Measurements from ENCODE around the gene KCNQ5.
A peak's percentile ranks its signal among the peaks of the same experiment; 100 is the strongest.

The KCNQ5 gene

DNA sequence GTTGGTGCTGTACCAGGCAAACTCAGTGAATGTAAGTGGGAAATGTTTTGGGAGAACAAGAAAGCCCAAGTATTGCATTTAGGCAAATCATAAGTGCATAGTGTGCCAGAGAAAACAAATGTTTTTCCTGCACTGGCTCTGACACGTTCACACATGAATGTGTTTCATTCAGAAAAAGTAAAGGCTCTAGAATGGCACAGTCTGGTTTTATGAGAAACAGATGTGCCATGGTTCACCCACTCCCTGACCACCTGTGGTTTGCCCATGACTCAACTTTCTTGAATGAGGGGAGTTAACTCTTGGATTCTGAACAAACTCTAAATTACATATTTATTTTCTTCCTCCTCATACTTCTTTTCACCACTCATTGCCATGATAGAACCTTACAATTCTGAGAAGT, 126.9 kb downstream of the KCNQ5 start:
- peak; percentile 38 to 41 for DNase-seq

- DNase-seq: no peak
These were observed 133.9 kb downstream of the KCNQ5 start for GRCh38 chr6:72755752-72756151.

- no peak for DNase-seq
These were observed 135.2 kb downstream of the KCNQ5 start for GRCh38 chr6:72757048-72757447.

DNA sequence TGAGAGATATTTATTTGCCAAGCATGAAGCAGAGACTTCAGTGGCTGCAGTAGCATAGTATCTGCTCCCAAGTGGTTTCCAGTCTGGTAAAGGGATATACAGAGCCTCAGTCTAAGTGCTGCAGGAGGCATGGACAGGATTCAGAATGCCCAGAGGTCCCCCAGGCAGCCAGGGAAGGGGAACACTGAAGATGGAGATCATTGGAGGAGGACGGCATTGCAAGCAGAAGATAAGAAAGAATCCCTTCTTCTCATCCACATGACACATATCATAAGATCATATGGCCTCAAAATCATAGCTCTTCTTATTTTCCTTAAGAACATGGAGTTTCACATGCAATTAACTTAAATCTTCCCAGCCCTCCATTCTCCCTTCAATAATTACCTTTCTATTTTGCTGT, 136.1 kb downstream of the KCNQ5 start:
- no peak for DNase-seq

GRCh38 chr6:72758901-72759300, 137.0 kb downstream of the KCNQ5 start:
- DNase-seq: no peak

GRCh38 chr6:72760114-72760793, 138.4 kb downstream of the KCNQ5 start:
- no peak for DNase-seq

- DNase-seq: no peak
These were observed 139.9 kb downstream of the KCNQ5 start for GRCh38 chr6:72761761-72762160.

GRCh38 chr6:72769459-72770125, 147.7 kb downstream of the KCNQ5 start:
- no peak for DNase-seq

DNA sequence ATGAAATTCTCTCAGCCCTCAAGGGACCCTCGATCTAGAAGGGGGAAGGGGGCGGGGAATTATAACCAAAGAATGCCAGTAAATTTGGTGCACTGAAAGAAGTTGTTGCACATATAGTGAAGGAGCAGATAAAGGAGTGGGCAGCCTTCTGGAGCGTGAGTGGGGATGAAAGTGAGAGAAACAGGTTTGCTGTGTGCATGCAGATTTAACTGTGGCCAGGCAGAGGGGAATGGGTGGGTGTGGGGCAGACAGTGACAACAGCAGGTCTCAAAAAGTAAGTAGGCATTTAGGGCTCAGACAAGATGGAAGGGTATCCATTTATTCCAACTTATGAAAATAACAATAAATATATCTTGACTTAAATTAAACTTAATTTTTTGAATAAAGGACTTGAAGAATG, 149.1 kb downstream of the KCNQ5 start:
- DNase-seq: no peak

DNA sequence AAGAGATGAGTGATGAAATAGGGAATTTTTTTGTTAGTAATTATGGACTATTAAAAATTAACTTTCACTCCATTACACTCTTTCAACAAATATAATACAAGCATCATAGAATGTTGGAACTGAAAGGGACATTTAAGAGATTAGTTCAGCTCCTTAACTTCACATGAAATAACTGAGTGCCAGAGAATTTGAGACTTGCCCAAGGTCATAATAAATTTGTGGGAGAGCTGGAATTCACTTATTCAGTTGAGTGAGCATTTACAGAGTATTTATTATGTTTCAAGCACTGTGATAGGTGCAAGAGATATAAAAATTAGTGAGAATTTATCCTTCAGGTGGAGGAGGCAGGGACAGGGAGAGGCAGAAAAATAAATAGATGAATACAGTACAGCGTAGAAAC, 154.6 kb downstream of the KCNQ5 start:
- DNase-seq: no peak

DNA sequence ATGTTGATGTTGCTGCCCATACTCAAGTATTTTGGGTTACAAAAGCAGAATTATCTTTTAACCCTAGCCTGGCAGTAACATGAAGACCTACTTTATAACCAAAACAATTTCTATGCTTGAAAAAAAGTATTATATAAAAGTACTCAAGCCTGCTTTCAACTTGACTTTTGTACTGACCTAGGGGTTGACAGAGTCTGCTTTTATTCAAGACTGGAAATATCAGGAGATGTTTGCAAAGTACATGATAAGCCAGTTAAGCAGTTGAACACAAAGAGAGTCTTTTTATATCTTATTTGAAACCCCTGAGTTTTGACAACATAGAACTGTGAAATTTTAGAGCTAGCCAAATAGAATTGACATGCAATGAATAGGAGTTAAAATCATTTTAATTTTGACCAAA, 159.8 kb downstream of the KCNQ5 start:
- no peak for DNase-seq

DNA sequence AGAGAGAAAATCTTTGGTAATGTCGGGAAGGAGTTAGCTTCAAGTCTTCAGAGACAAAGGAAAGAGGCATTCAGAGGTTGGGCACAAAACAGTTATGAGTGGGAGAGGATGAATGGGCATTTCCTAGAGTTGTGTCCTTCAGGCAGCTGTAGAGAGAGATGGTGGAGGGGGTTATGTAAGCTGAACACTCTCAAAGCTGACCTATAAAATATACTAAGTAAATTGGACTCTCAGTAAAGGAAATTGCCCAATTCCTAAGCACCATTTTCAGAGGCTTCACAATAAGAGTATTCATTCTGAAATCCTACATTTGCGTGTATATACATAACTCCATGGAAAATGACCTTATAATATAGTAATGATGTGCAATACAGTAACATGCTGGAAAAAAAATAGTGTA, 161.2 kb downstream of the KCNQ5 start:
- DNase-seq: no peak

GRCh38 chr6:72783666-72784065, 161.8 kb downstream of the KCNQ5 start:
- no peak for DNase-seq

- DNase-seq: no peak
These were observed 162.2 kb downstream of the KCNQ5 start for GRCh38 chr6:72784071-72784470.

GRCh38 chr6:72784581-72784980, 162.7 kb downstream of the KCNQ5 start:
- no peak for DNase-seq

GRCh38 chr6:72787391-72788031, 165.6 kb downstream of the KCNQ5 start:
- DNase-seq: no peak

DNA sequence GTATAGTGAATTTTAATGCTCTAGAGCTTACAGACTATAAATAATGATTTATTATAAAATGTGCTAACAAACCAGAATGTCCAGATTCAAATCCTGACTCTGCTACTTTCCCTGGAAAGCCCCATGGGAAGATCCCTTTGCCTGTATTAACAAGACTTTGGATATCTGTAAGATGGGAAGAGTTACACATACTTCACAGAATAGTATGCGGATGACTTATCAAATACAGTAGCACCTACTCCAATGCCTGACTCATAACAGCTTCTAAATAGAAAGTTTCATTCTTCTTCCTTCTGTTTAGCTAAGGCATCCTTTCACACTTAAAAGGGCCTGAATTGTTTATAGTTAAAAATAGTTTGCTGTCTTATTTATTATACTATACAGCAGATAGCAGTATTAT, 166.3 kb downstream of the KCNQ5 start:
- no peak for DNase-seq

- no peak for DNase-seq
These were observed 167.3 kb downstream of the KCNQ5 start for GRCh38 chr6:72789145-72789544.

DNA sequence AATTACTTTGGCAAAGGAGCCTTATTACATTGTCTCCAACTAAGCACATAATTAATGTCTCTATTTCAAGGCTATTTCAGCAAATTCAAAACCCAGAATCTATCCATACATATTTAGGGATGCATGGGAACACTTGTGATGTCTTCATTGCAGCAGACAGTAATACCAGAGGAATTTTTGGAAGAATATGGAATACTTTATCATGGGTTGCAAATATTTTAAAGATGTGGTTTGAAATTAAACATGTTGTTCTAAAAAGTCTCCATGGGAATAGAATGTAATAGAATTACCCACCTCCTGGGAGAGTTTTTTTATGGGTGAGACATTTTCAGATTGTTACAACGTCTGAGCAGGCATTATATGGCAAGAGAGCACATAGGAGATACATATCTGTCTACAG, 170.8 kb downstream of the KCNQ5 start:
- no peak for DNase-seq

DNA sequence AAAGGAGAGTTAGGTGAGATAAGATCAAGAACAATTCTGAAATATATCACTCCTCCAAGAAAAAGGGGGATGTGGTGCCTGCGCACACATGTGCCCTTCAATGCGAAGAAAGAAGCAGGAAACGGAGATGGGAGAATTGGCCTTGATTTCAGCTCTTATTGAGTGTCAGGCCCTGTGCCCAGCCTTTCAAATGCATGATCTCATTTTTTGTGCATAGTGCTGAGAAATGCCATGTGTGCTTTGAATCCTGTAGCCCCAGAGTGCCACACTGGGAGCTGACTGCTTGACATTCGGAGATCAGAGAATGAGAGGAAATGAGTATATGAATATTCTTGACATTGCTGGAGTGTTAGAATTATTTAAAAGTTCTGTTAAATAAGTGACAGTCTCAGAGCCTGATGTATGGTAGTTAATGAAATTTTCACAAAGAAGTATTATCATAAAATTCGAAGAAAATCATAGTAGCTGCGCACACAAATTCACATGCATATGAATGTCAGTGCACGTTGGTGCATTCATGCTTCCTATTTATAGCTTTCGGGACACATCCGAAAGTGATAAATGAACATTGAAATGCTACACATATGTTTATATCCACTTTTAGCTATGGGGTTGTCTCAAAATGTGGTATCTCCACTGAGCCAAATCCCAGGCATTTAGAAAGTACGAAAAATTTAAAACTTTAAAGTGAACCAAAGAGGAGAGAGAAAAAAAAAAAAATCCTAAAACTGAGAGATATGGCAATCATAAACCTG, 172.0 kb downstream of the KCNQ5 start:
- DNase-seq: no peak

DNA sequence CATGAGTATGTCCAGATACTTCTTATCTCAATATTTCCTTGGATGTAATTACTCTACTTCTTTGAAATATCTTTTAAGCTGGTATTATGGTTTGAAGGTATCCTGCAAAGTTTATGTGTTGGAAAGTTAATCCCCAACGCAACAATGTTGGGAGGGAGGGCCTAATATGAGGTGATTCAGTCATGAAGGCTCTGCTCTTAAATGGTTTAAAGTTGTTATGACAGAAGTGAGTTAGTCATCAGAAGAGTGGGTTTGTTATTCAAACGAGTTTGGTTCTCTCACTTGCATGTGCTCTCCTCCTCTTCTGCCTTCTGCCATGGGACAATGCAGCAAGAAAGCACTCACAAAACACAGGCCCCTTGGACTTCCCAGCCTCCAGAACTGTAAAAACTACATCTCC, 176.3 kb downstream of the KCNQ5 start:
- DNase-seq: no peak

DNA sequence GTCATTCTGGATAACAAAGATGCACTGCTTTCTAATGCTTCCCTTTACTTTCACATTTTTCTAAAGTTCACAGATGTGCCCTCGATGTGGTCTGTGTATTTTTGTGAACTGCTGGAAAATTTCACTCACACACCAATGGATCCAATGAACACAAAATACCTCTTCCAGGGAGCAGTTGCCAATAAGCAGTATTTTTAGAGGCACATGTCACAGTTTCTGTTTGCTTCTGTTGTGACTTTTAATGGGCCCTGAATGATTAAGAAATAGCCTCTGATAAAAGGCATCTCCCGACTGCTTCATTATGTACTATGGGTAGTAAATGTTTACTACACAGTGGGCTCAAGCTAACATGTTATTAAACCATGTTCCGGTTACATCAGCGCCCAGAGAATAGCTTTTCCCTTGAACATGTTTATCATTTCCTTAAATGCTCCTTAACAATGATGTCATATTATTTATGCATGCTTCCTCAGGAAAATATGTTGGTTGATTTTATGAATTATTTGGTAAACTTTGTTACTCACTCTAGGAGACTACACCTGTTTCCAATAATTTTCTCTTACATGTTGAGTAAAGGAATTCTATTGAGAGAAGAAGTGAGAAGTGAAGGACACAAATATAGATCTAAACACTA, 188.0 kb downstream of the KCNQ5 start:
- DNase-seq: no peak

Measured in activated T-cell treated with anti-CD3 and anti-CD28 coated beads, Interleukin-2, amount 50 U/mL, for 48 hours (primary cell).